Ammon's horn (tissue), 1 donor: ENCODE data around the gene HIRIP3.
"Not testable (repeated sequence)": the region's sequence is repeated elsewhere in the genome, so short reads cannot be mapped to it uniquely, and the experiment has no call there.

Experiments used
- DNase-seq: peaks from one replicate; pipeline ENCODE4 v3.0.0-alpha.2; 2016; ENCODE audit warnings: low spot score

The HIRIP3 gene

GRCh38 chr16:29995324-29995910 is at the start of gene HIRIP3:
TSS of gene HIRIP3 (minus strand) at chr16:29995617. CDS start at chr16:29995605, 12 bp downstream.
- DNase-seq, result peak; percentile 83

GRCh38 chr16:30041841-30042240 is 46.4 kb upstream of the HIRIP3 start:
- no peak for DNase-seq

GRCh38 chr16:30040690-30041089 is 45.3 kb upstream of the HIRIP3 start:
- not testable (repeated sequence) for DNase-seq

GRCh38 chr16:30040221-30040620 is 44.8 kb upstream of the HIRIP3 start:
- no peak for DNase-seq

- no peak for DNase-seq
These were observed 37.9 kb upstream of the HIRIP3 start for GRCh38 chr16:30033270-30033669.

GRCh38 chr16:30032083-30032819 is 36.8 kb upstream of the HIRIP3 start:
- DNase-seq, result peak; percentile 79

- no peak for DNase-seq
These were observed 36.1 kb upstream of the HIRIP3 start for GRCh38 chr16:30031477-30031918.

GRCh38 chr16:30030841-30031413 is 35.5 kb upstream of the HIRIP3 start, which contains the start of gene TLCD3B:
TSS of gene TLCD3B (minus strand) at chr16:30031271. CDS start at chr16:30030527, 744 bp downstream.
- DNase-seq, result peak; percentile 46

GRCh38 chr16:30030011-30030685 is 34.7 kb upstream of the HIRIP3 start:
- no peak for DNase-seq

GRCh38 chr16:30028438-30029076 is 33.1 kb upstream of the HIRIP3 start:
- no peak for DNase-seq

GRCh38 chr16:30027588-30028437 is 32.4 kb upstream of the HIRIP3 start:
- DNase-seq, result no peak

- DNase-seq, result no peak
These were observed 31.0 kb upstream of the HIRIP3 start for GRCh38 chr16:30026449-30026848.

GRCh38 chr16:30025574-30025973 is 30.2 kb upstream of the HIRIP3 start:
- DNase-seq, result no peak

- DNase-seq, result no peak
These were observed 29.7 kb upstream of the HIRIP3 start for GRCh38 chr16:30025156-30025555.

- no peak for DNase-seq
These were observed 29.0 kb upstream of the HIRIP3 start for GRCh38 chr16:30024451-30024850.

- no peak for DNase-seq
These were observed 28.2 kb upstream of the HIRIP3 start for GRCh38 chr16:30023586-30023985.

- DNase-seq, result no peak
These were observed 27.5 kb upstream of the HIRIP3 start, which contains the start of gene C16orf92 for GRCh38 chr16:30022887-30023286. TSS of gene C16orf92 (plus strand) at chr16:30023198. CDS start at chr16:30023341, 143 bp downstream.

GRCh38 chr16:30018731-30019158 is 23.3 kb upstream of the HIRIP3 start:
- no peak for DNase-seq

- not testable (repeated sequence) for DNase-seq
These were observed 22.5 kb upstream of the HIRIP3 start for GRCh38 chr16:30017937-30018336.

GRCh38 chr16:30017277-30017656 is 21.9 kb upstream of the HIRIP3 start:
- no peak for DNase-seq
